Pancreas (tissue), 10 donors: ENCODE data around the gene TENM3. TPM values are rescaled to one million over a fixed set of nuclear protein-coding genes. Genes with fewer than 3 reads are reported as not detected.
A peak's percentile ranks its signal among the peaks of the same experiment; 100 is the strongest.

ENCODE experiments used
- ATAC-seq, 4 donors: fragments of 200-7000 bp; cut with Tn5 transposase; one replicate each; pipeline versions ENCODE4 v1.8.0 to v1.9.1; 2020; ENCODE audit warnings: mild to moderate bottlenecking in 4 of 4, moderate library complexity in 4 of 4
- DNase-seq, 6 donors: peaks; one replicate each; pipeline ENCODE4 v3.0.0-alpha.2; 2020
- FAIRE-seq: peaks from 2 replicates; lab custom pipeline; 2012; peaks lifted over from hg19 to GRCh38; lab: Jason Lieb, UNC
- H3K27ac ChIP-seq, 4 donors: fragments of 200-600 bp; sonication (generic); 1 replicate in 3 of 4; 2 replicates in 1 of 4; pipeline versions ENCODE4 v1.5.0 to v1.8.0; 2020
- H3K27me3 ChIP-seq, 4 donors: fragments of 200-600 bp; one replicate each; pipeline ENCODE4 v1.8.0; 2021
- H3K36me3 ChIP-seq, 3 donors: fragments of 200-600 bp; sonication (generic) in 1 of 3; one replicate each; pipeline versions ENCODE4 v1.5.0 to v1.8.0; 2020 to 2021
- H3K4me1 ChIP-seq, 3 donors: fragments of 200-600 bp; one replicate each; pipeline ENCODE4 v1.8.0; 2021
- H3K4me3 ChIP-seq, 4 donors: fragments of 200-600 bp; sonication (generic) in 2 of 4; one replicate each; pipeline versions ENCODE4 v1.5.0 to v1.8.0; 2020 to 2021
- H3K9me3 ChIP-seq, 4 donors: fragments of 200-600 bp; one replicate each; pipeline ENCODE4 v1.8.0; 2021
- CTCF ChIP-seq, 4 donors: fragments of 200-600 bp; sonication (generic) in 3 of 4; IDR thresholded peaks; one replicate each; pipeline versions ENCODE4 v1.5.0 to v1.8.0; 2021; ENCODE audit warnings: antibody characterized with exemption in 4 of 4
- WGBS, 2 donors: extraction: QIAGEN DNeasy Blood & Tissue Kit; methylation state at CpG; one replicate each; pipeline ENCODE4 v1.1.7; 2013; 5-methylcytosine and 5-hydroxymethylcytosine counted together
- intact Hi-C, 3 donors: fragments of 100-400 bp; cut with DNase I; formaldehyde crosslinking; loops; one replicate each; pipeline versions ENCODE4 v1.11.1 to v1.14.2; 2022
- polyA plus RNA-seq, 2 donors: library from polyadenylated mRNA; stranded (reverse); fragments of 200-250 nt; gene quantifications; one replicate each; pipeline ENCODE4 v1.2.3, GENCODE V29; 2013
- total RNA-seq, 6 donors: library from RNA; stranded (reverse); fragmentation: NEBNext Ultra II Directional in 4 of 6; extraction: Animal tissue kit (Norgen Biotek cat#: 25700) in 4 of 6; gene quantifications; one replicate each; pipeline versions ENCODE4 v1.2.1 to v1.2.4, GENCODE V29; 2021 to 2023
- donor health status: healthy with polysubstance abuse.
- donor health status: DM: no; HTN: no; CAD: no; lungs with moderate emphysema.
- donor health status: DM: no; HTN: no; CAD: no.
- donor health status: control.
- donor health status: control.
- donor health status: Bipolar disorder and iron deficiency.
- donor health status: DM: yes; HTN: yes; CAD: no.
- donor health status: DM: no; HTN: no; CAD: no.
- donor health status: DM: no; HTN: no; CAD: no.
- donor health status: DM: yes; HTN: yes; CAD: no.

Gene TENM3
- total and polyA plus RNA-seq, 8 donors = 0.99 to 6.1 (median 4.4) TPM

- TF ChIP-seq CTCF (IDR thresholded peaks at IDR 0.05) = no peak
- Histone ChIP-seq H3K27ac (no peak overlapping the region), H3K4me3 (no peak overlapping the region), H3K9me3 (no peaks in the 10 kb centered on the region), H3K4me1 (no peaks in the 10 kb centered on the region), H3K27me3 (no peaks in the 10 kb centered on the region), H3K36me3 (no peaks in the 10 kb centered on the region)
- 93% methylated on average over 16 of the region's 16 CpGs for WGBS, 2 donors
- DNase-seq (no peak), ATAC-seq (no peak), FAIRE-seq (no peak)
- intact Hi-C loops = no loop called here
Measured at GRCh38 chr4:182625193-182625592, 382.0 kb downstream of the TENM3 start.

DNA sequence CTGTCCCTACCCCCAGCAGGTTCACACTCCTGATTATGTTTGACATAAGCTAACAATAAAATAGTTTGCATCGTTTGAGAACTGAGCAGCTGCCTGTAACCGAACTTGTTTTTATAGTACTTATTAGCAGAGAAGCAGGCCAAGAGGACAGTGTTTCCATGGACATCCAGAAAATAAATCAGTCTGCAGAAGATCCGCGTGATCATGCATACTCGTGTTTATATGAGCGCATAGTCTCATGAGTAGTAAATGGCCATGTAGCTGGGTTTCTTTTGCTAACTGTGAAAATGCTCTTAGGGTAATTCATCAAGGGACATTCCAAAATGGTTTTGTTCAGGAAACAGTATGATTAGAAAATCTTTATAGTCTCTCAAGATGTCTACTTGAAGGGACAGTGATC is 384.8 kb downstream of the TENM3 start:
- H3K9me3 ChIP-seq = no peaks in the 10 kb centered on the region
- no peak overlapping the region for H3K4me3 ChIP-seq
- H3K36me3 ChIP-seq = no peaks in the 10 kb centered on the region
- TF ChIP-seq CTCF (IDR thresholded peaks at IDR 0.05) = no peak
- 36 to 40% methylated on average over 6 of the region's 6 CpGs for WGBS, 2 donors
- ATAC-seq (peak in 2 of 4 donors; percentile 42 to 49), FAIRE-seq (no peak), DNase-seq (no peak)
- H3K27me3 ChIP-seq = no peaks in the 10 kb centered on the region
- no peak overlapping the region for H3K27ac ChIP-seq
- H3K4me1 ChIP-seq = no peaks in the 10 kb centered on the region
- intact Hi-C loops = no loop called here

GRCh38 chr4:182628544-182628943 is 385.3 kb downstream of the TENM3 start:
- no peak for DNase-seq
- FAIRE-seq = no peak
- no peak for TF ChIP-seq CTCF (IDR thresholded peaks at IDR 0.05)
- H3K36me3 ChIP-seq = no peaks in the 10 kb centered on the region
- intact Hi-C loops = no loop called here
- H3K4me1 ChIP-seq = no peaks in the 10 kb centered on the region
- ATAC-seq = peak in 2 of 4 donors; percentile 64 to 70
- no peak overlapping the region for H3K4me3 ChIP-seq
- no peaks in the 10 kb centered on the region for H3K27me3 ChIP-seq
- no peak overlapping the region for H3K27ac ChIP-seq
- WGBS, 2 donors = 81 to 82% methylated on average over 6 of the region's 6 CpGs
- no peaks in the 10 kb centered on the region for H3K9me3 ChIP-seq

GRCh38 chr4:182629096-182629495 is 385.9 kb downstream of the TENM3 start:
- TF ChIP-seq CTCF (IDR thresholded peaks at IDR 0.05) = no peak
- Histone ChIP-seq H3K4me1 (no peaks in the 10 kb centered on the region), H3K27ac (no peak overlapping the region), H3K4me3 (no peak overlapping the region), H3K36me3 (no peaks in the 10 kb centered on the region), H3K9me3 (no peaks in the 10 kb centered on the region), H3K27me3 (no peaks in the 10 kb centered on the region)
- no peak for FAIRE-seq
- DNase-seq = no peak
- WGBS, 2 donors = 94 to 98% methylated on average over 3 of the region's 3 CpGs
- no peak for ATAC-seq
- intact Hi-C loops = no loop called here

- intact Hi-C loops = no loop called here
- H3K9me3 ChIP-seq = no peaks in the 10 kb centered on the region
- TF ChIP-seq CTCF (IDR thresholded peaks at IDR 0.05) = no peak
- no peaks in the 10 kb centered on the region for H3K4me1 ChIP-seq
- 41 to 44% methylated on average over 3 of the region's 3 CpGs for WGBS, 2 donors
- no peak overlapping the region for H3K27ac ChIP-seq
- FAIRE-seq = no peak
- H3K27me3 ChIP-seq = no peaks in the 10 kb centered on the region
- H3K4me3 ChIP-seq = no peak overlapping the region
- no peak for DNase-seq
- ATAC-seq = no peak
- H3K36me3 ChIP-seq = no peaks in the 10 kb centered on the region
Measured at GRCh38 chr4:182640491-182640890, 397.3 kb downstream of the TENM3 start.
